ENCODE results near the gene TTC7B.
"Not testable (repeated sequence)": the region's sequence is repeated elsewhere in the genome, so short reads cannot be mapped to it uniquely, and the experiment has no call there.

TTC7B gene

DNA sequence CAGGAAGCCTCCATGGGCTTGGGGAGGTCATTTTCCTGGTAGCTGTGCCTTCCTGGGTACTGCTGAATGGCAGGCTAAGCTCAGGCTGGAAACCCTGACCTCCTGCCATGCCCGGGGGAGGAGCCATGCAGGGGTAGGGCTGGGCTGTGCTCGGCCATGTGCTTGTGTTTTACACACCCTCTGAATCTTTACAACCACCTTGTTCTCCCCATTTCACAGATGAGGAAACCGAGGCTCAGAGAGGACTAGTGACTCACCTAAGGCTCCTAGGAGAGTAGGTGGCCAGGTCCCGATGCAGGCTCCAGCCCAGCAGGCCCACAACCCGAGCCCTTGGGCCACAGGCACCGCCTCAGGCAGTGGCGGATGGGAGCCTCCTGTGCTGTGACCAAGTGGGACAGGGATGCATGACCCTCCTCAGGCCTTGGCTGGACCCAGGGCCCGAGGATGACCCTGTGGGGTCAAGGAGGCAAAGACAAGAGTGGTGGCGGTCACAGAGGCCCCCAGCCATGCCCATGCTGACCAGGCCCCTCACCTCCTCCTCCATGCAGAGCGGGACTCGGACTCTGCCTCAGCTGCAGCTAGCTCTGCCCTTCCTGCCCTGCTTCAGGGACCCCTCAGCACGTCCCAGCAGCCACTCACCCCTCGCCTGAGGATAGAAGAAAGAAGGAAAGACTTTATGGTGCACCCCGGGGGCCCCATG lies 283.3 kb downstream of the TTC7B start:
- DNase-seq (ENCODE audit: low read depth, low spot score), result no peak

GRCh38 chr14:90531497-90531896 lies 284.7 kb downstream of the TTC7B start:
- DNase-seq (ENCODE audit: low read depth, low spot score), result no peak

- no peak for DNase-seq (ENCODE audit: low read depth, low spot score)
Observed at GRCh38 chr14:90530523-90530922, 285.7 kb downstream of the TTC7B start.

DNA sequence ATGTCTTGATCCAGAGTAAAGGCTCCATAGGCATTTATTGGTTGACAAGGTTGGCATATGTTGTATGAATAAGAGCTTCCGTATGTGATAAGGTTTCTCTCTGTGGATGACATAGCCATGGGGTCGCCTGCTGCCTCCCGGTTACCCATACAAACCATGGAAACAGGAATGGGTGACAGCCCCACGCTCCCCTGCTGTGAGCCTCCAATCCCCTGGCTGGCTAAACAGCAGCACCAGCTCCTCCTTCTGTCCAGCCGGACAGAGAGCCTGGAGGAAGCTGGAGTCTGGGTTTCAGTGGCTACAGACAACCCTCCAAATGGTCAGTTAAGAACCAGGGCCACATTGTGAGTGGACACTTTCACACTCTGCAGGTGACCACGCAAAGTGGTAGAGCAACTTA lies 288.3 kb downstream of the TTC7B start:
- no peak for DNase-seq (ENCODE audit: low read depth, low spot score)

DNA sequence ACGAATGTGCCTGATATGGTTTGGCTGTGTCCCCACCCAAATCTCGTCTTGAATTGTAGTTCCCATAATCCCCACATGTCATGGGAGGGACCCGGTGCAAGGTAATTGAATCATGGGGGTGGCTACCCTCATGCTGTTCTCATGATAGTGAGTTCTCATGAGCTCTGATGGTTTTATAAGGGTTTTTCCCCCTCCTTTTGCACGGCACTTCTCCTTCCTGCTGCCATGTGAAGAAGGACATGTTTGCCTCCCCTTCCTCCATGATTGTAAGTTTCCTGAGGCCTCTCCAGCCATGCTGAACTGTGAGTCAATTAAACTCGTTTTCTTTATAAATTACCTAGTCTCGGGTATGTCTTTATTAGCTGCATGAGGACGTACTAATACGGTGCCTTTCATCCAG lies 289.7 kb downstream of the TTC7B start:
- DNase-seq (ENCODE audit: low read depth, low spot score), result not testable (repeated sequence)

DNA sequence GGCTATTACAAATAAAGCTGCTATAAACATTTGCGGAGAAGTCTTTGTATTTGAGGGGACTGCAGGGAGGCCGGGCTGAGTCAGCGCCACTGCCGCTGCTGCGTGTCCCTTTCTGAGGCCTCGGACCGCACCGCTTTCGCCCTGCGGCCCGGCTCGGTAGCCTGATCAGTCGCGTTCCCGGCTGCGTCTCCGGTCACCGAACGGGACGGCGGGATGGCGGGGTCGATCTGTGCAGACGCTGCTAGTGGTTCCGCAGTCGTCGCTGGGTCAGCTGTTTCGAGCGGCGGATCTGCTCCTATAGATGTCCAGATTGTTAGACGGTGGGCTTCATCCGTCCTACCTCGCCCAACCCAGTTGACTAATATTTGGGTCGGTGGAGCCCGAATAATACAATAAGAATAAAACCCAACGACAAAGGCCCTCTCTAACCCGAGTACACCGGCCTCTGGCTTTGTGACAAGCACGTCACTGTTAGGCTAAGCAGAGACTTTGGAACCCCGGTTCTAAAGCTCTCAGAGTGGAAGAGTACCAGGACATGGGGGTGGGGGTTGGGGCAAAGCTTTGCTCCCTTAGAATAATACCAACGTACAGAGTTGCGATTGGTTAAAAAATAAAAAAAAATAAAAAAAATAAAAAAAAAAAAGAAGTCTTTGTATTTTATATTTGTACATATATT lies 290.7 kb downstream of the TTC7B start:
- DNase-seq (ENCODE audit: low read depth, low spot score), result not testable (repeated sequence)

GRCh38 chr14:90523961-90524875 lies 292.0 kb downstream of the TTC7B start:
- DNase-seq (ENCODE audit: low read depth, low spot score), result no peak

GRCh38 chr14:90523544-90523943 lies 292.7 kb downstream of the TTC7B start:
- DNase-seq (ENCODE audit: low read depth, low spot score), result no peak

GRCh38 chr14:90522571-90523191 lies 293.5 kb downstream of the TTC7B start:
- no peak for DNase-seq (ENCODE audit: low read depth, low spot score)

DNA sequence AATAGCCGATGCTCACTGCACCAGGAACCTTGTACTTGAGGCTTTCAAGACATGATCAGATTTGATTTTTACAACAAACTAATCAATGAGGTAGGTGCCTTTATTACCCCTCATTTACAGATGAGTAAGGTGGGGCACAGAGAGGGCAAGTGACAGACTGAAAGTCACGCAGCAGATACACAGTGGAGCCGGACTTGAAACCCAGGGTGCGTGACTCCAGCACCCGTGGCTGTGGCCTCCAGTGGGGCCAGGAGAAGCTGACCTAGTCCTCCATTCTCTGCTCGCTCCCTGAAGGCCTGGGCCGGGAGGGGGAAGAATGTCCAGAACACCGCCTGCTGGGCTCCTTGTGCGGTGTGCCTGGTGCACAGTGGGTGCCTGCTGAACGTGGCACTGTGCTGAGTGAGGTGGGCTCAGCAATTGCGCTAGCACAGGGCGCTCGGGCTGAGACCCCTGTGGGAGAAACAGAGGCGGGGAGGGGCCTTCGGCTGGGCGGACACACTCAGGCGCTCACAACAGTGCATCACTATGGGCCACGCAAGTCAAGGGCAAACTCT lies 294.2 kb downstream of the TTC7B start:
- DNase-seq (ENCODE audit: low read depth, low spot score), result no peak

GRCh38 chr14:90521084-90521929 lies 294.9 kb downstream of the TTC7B start:
- DNase-seq (ENCODE audit: low read depth, low spot score), result peak; percentile 23

- no peak for DNase-seq (ENCODE audit: low read depth, low spot score)
Observed at GRCh38 chr14:90520326-90520725, 295.9 kb downstream of the TTC7B start.

- DNase-seq (ENCODE audit: low read depth, low spot score), result no peak
Observed at GRCh38 chr14:90519262-90519920, 296.8 kb downstream of the TTC7B start.

- DNase-seq (ENCODE audit: low read depth, low spot score), result no peak
Observed at GRCh38 chr14:90518941-90519256, 297.3 kb downstream of the TTC7B start.

- DNase-seq (ENCODE audit: low read depth, low spot score), result no peak
Observed at GRCh38 chr14:90518069-90518940, 297.9 kb downstream of the TTC7B start.

DNA sequence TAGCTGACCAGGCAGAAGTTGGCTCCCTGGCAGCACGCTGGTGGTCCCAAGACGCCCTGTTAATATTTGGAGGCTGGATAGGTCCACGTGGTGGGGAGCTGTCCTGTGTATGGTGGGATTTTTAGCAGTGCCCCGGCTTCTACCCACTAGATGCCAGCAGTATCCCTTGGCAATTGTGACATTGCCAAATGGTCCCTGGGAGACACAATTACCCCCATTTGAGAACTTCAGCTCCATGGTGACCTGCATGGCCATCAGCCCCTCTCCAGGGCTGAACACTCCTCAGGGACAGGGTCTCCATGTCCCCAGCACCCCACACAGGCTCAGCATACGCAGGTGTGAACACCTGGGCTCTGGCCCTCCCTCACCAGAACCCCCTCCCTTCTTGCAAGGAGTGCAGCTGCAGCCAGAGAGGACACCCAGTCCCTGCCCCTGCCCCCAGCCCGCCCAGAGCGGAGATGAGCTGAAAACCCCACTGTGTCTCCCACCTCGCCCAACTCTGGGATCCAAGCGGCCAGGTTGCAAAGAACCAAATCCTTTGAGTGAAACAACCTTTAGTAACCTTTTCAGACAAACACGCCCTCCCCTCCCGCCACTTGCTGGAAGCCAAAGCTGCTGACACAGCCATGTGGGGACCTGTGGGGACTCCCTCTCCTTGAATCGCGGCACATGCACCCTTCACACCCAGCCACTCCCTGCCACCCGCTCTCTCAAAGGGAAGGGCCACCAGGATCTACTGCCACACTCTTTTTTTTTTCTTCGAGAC lies 299.0 kb downstream of the TTC7B start:
- no peak for DNase-seq (ENCODE audit: low read depth, low spot score)

DNA sequence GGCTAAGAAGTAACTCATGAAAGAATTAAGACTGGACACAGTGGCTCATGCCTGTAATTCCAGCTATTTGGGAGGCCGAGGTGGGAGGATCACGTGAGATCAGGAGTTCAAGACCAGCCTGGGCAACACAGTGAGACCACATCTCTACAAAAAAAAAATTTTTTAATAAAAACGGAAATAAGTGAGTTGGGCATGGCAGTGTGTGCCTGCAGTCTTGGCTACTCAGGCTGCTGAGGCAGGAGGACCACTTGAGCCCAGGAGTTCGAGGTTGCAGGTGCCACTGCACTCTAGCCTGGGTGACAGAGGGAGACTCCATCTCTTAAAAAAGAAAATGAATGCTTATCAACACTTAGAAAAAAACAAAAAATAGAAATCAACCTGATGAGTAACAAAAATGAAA lies 301.7 kb downstream of the TTC7B start:
- no peak for DNase-seq (ENCODE audit: low read depth, low spot score)

GRCh38 chr14:90514015-90514398 lies 302.2 kb downstream of the TTC7B start:
- DNase-seq (ENCODE audit: low read depth, low spot score), result no peak
